Caco-2 (cell line): ENCODE data around the gene TAPBPL. TPM values are rescaled to one million over a fixed set of nuclear protein-coding genes. Genes with fewer than 3 reads are reported as not detected.

Source experiments
- BruUV-seq: library from RNA; stranded (reverse); fragments of 400-500 nt; replicated peaks from 2 replicates; lab custom pipeline; 2021; lab: Mats Ljungman, UMichigan
- CTCF ChIA-PET: fragments of 300-600 bp; sonication (Branson Sonifier 250); formaldehyde crosslinking; loops from one replicate; lab custom pipeline; 2022; ENCODE audit warnings: antibody characterized with exemption; lab: Charles Lee
- POLR2A ChIA-PET: fragments of 300-600 bp; sonication (Branson Sonifier 250); formaldehyde crosslinking; loops from one replicate; lab custom pipeline; 2022; ENCODE audit warnings: antibody characterized with exemption; lab: Charles Lee
- DNase-seq, 2 experiments: peaks; one replicate each; pipeline versions ENCODE4 v3.0.0 to v3.0.0-alpha.2; 2020 to 2022
- H3K27me3 ChIP-seq: replicated peaks from 2 replicates; pipeline ENCODE4 v1.6.0; 2011; ENCODE audit warnings: low read length; ENCODE audit not compliant: control insufficient read depth, insufficient read depth
- H3K36me3 ChIP-seq: 2 replicates; pipeline ENCODE4 v1.5.1; 2011; ENCODE audit warnings: low read length; ENCODE audit not compliant: control insufficient read depth, insufficient read depth
- H3K4me1 ChIP-seq: fragments of 250-450 bp; sonication (Bioruptor Pico); 2 replicates; pipeline ENCODE4 v1.5.1; 2020; ENCODE audit warnings: mild to moderate bottlenecking
- H3K4me3 ChIP-seq: 2 replicates; pipeline ENCODE4 v1.5.1; 2011; ENCODE audit warnings: low read depth, mild to moderate bottlenecking, control low read depth, low read length
- H3K9me3 ChIP-seq: fragments of 250-450 bp; sonication (Bioruptor Pico); 2 replicates; pipeline ENCODE4 v1.5.1; 2020; ENCODE audit warnings: mild to moderate bottlenecking, moderate library complexity
- H3K27ac Mint-ChIP-seq: one replicate; pipeline ENCODE4 v1.8.0; 2022; ENCODE audit warnings: mixed read lengths; ENCODE audit not compliant: unreplicated experiment
- H3K27me3 Mint-ChIP-seq: one replicate; pipeline ENCODE4 v1.8.0; 2022; ENCODE audit warnings: mixed read lengths; ENCODE audit not compliant: insufficient read depth, unreplicated experiment
- H3K36me3 Mint-ChIP-seq: one replicate; pipeline ENCODE4 v1.8.0; 2022; ENCODE audit warnings: mild to moderate bottlenecking, mixed read lengths; ENCODE audit not compliant: insufficient read depth, unreplicated experiment
- H3K4me1 Mint-ChIP-seq: one replicate; pipeline ENCODE4 v1.8.0; 2022; ENCODE audit warnings: low read depth, mixed read lengths; ENCODE audit not compliant: unreplicated experiment
- H3K4me3 Mint-ChIP-seq: one replicate; pipeline ENCODE4 v1.8.0; 2022; ENCODE audit warnings: mild to moderate bottlenecking, moderate library complexity, mixed read lengths; ENCODE audit not compliant: unreplicated experiment
- H3K9me3 Mint-ChIP-seq: one replicate; pipeline ENCODE4 v1.8.0; 2022; ENCODE audit warnings: mixed read lengths; ENCODE audit not compliant: unreplicated experiment
- CTCF ChIP-seq, 2 experiments: fragments of 200-600 bp in 1 of 2; IDR thresholded peaks; 1 replicate in 1 of 2; 2 replicates in 1 of 2; pipeline versions ENCODE4 v1.5.1 to v1.8.0; 2011 to 2022; ENCODE audit warnings: antibody characterized with exemption in 1 of 2, control low read depth in 1 of 2, inconsistent platforms in 1 of 2, low read depth in 1 of 2, low read length in 1 of 2, mild to moderate bottlenecking in 1 of 2, moderate library complexity in 1 of 2; ENCODE audit not compliant: insufficient read depth in 1 of 2, severe bottlenecking in 1 of 2, unreplicated experiment in 1 of 2
- intact Hi-C: fragments of 100-400 bp; cut with micrococcal nuclease; formaldehyde crosslinking; loops from one replicate; pipeline ENCODE4 v1.10.0; 2022; ENCODE audit not compliant: unreplicated experiment
- total RNA-seq: library from RNA; stranded (reverse); gene quantifications from 2 replicates; pipeline ENCODE4 v1.2.3, GENCODE V29; 2022

TAPBPL gene
- total RNA-seq, 1 experiment from 2014 or later, result 9.7 TPM

DNA sequence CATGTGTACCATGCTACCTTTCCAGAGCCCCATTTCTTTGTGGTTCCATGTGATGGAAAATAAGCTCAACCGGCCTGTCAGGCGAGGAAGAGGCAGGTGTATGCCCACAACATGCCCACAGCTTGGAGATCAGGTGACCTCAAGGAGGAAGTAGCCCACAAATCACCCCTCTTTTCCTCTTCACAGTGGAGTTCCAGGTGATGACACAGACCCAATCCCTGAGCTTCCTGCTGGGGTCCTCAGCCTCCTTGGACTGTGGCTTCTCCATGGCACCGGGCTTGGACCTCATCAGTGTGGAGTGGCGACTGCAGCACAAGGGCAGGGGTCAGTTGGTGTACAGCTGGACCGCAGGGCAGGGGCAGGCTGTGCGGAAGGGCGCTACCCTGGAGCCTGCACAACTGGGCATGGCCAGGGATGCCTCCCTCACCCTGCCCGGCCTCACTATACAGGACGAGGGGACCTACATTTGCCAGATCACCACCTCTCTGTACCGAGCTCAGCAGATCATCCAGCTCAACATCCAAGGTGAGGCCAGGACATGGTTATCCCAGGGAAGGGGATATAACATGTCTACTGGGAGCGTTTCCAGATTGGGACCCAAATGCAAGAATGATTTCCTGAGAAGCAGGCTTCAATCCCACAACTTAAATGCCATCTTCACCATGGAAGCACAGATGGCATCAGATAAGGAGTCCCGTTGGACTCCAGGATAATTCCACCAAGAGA, 5.5 kb downstream of the TAPBPL start:
- no peak for TF ChIP-seq CTCF (IDR thresholded peaks at IDR 0.05; ENCODE audit: insufficient read depth in 1 of 2, low read depth in 1 of 2, low read length in 1 of 2, severe bottlenecking in 1 of 2, unreplicated experiment in 1 of 2)
- no TSS peak for BruUV-seq
- Mint-ChIP-seq H3K4me3 (no peak overlapping the region), H3K27me3 (no peaks in the 10 kb centered on the region), H3K9me3 (no peaks in the 10 kb centered on the region), H3K36me3 (peaks cover 22% of the 10 kb centered on the region), H3K4me1 (no peaks in the 10 kb centered on the region), H3K27ac (no peak overlapping the region)
- peak in 1 of 2 experiments; percentile 26 for DNase-seq
- ChIA-PET CTCF (interaction anchor here (0.6 to 1.4 kb wide), 3 partner anchors 8 to 236 kb away, joined by 3 to 4 read pairs (median 3); partner anchors contain the start of gene MRPL51), POLR2A (interaction anchor here (0.8 to 1.0 kb wide), 2 partner anchors 13 to 77 kb away, joined by 3 to 5 read pairs; partner anchors contain the start of gene VAMP1)
- peaks cover 2% of the 10 kb centered on the region; the same call in 1 of the 2 replicates for H3K36me3 ChIP-seq
- intact Hi-C loops, result no loop called here
- no peaks in the 10 kb centered on the region for H3K27me3 ChIP-seq
- peaks cover 7% of the 10 kb centered on the region; the same call in 1 of the 2 replicates for H3K4me1 ChIP-seq
- H3K4me3 ChIP-seq, result no peak overlapping the region
- no peaks in the 10 kb centered on the region for H3K9me3 ChIP-seq

DNA sequence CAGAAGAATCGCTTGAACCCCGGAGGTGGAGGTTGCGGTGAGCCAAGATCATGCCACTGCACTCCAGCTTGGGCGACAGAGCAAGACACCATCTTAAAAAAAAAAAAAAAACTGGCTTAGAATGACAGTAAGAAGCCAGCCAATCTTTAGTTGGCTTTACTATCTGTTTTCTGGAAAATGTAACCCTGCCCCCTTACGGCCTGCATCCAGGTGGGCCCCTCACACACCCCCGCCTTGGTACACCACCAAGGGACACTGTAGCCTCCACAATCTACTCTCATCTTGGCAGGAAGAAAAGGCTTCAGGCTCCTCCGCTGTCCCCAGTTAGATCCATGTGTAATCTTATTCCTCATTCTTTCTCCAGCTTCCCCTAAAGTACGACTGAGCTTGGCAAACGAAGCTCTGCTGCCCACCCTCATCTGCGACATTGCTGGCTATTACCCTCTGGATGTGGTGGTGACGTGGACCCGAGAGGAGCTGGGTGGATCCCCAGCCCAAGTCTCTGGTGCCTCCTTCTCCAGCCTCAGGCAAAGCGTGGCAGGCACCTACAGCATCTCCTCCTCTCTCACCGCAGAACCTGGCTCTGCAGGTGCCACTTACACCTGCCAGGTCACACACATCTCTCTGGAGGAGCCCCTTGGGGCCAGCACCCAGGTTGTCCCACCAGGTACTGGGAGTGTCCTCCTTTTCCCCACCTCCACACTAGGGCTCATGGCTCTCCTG, 6.6 kb downstream of the TAPBPL start:
- peaks cover 2% of the 10 kb centered on the region; the same call in 1 of the 2 replicates for H3K36me3 ChIP-seq
- Mint-ChIP-seq H3K9me3 (no peaks in the 10 kb centered on the region), H3K36me3 (peaks cover 17% of the 10 kb centered on the region), H3K27me3 (no peaks in the 10 kb centered on the region), H3K4me1 (no peaks in the 10 kb centered on the region), H3K4me3 (no peak overlapping the region), H3K27ac (no peak overlapping the region)
- peak in 1 of 2 experiments; percentile 37 for DNase-seq
- intact Hi-C loops, result no loop called here
- ChIA-PET POLR2A (interaction anchor here (0.7 kb wide), 1 partner anchor 13 kb away, joined by 4 read pairs; no protein-coding TSS in a partner anchor), CTCF (no interaction called here)
- no TSS peak for BruUV-seq
- TF ChIP-seq CTCF (IDR thresholded peaks at IDR 0.05; ENCODE audit: insufficient read depth in 1 of 2, low read depth in 1 of 2, low read length in 1 of 2, severe bottlenecking in 1 of 2, unreplicated experiment in 1 of 2), result no peak
- no peaks in the 10 kb centered on the region for H3K9me3 ChIP-seq
- no peaks in the 10 kb centered on the region for H3K27me3 ChIP-seq
- H3K4me3 ChIP-seq, result no peak overlapping the region
- no peaks in the 10 kb centered on the region for H3K4me1 ChIP-seq

GRCh38 chr12:6459004-6459337, 7.1 kb downstream of the TAPBPL start:
- no peaks in the 10 kb centered on the region for H3K27me3 Mint-ChIP-seq
- no peaks in the 10 kb centered on the region for H3K27me3 ChIP-seq
- peaks cover 2% of the 10 kb centered on the region; the same call in 1 of the 2 replicates for H3K36me3 ChIP-seq
- H3K9me3 Mint-ChIP-seq, result no peaks in the 10 kb centered on the region
- intact Hi-C loops, result no loop called here
- no peak for TF ChIP-seq CTCF (IDR thresholded peaks at IDR 0.05; ENCODE audit: insufficient read depth in 1 of 2, low read depth in 1 of 2, low read length in 1 of 2, severe bottlenecking in 1 of 2, unreplicated experiment in 1 of 2)
- BruUV-seq, result no TSS peak
- no peak overlapping the region for H3K4me3 ChIP-seq
- no peak overlapping the region for H3K4me3 Mint-ChIP-seq
- peaks cover 17% of the 10 kb centered on the region for H3K36me3 Mint-ChIP-seq
- H3K9me3 ChIP-seq, result no peaks in the 10 kb centered on the region
- no peak for DNase-seq
- no peak overlapping the region for H3K27ac Mint-ChIP-seq
- no peaks in the 10 kb centered on the region for H3K4me1 ChIP-seq
- POLR2A ChIA-PET, result interaction anchor here (0.7 kb wide), 1 partner anchor 12 kb away, joined by 4 read pairs; no protein-coding TSS in a partner anchor
- no peaks in the 10 kb centered on the region for H3K4me1 Mint-ChIP-seq
- CTCF ChIA-PET, result no interaction called here
